Body of pancreas (tissue), 4 donors: ENCODE results near the gene ANKS1B. TPM values are rescaled to one million over a fixed set of nuclear protein-coding genes. Genes with fewer than 3 reads are reported as not detected.

Source experiments
- ATAC-seq: fragments of 150-250 bp; one replicate; pipeline ENCODE4 v1.9.1; 2016
- DNase-seq, 4 donors: peaks; one replicate each; pipeline ENCODE4 v3.0.0-alpha.2; 2019
- H3K27ac ChIP-seq, 4 donors: fragments of 200-600 bp; sonication (generic); 1 replicate in 3 of 4; 2 replicates in 1 of 4; pipeline versions ENCODE4 v1.5.1 to v1.6.1; 2016 to 2019; ENCODE audit warnings: mild to moderate bottlenecking in 1 of 4, mixed read lengths in 1 of 4, moderate library complexity in 1 of 4
- H3K27me3 ChIP-seq, 2 donors: fragments of 200-600 bp; sonication (generic); one replicate each; pipeline ENCODE4 v1.6.0; 2016; ENCODE audit warnings: mild to moderate bottlenecking in 1 of 2
- H3K36me3 ChIP-seq, 2 donors: fragments of 200-600 bp; sonication (generic); replicated peaks in 1 of 2; 2 replicates each; pipeline ENCODE4 v1.5.1; 2016; ENCODE audit warnings: low read depth in 2 of 2; ENCODE audit not compliant: insufficient read depth in 1 of 2
- H3K4me1 ChIP-seq: fragments of 200-600 bp; sonication (generic); one replicate; pipeline ENCODE4 v1.6.0; 2016
- H3K4me3 ChIP-seq, 2 donors: fragments of 200-600 bp; sonication (generic); 1 replicate in 1 of 2; 2 replicates in 1 of 2; pipeline ENCODE4 v1.5.1; 2016 to 2019
- H3K9me3 ChIP-seq, 3 donors: fragments of 200-600 bp; sonication (generic); 1 replicate in 2 of 3; 2 replicates in 1 of 3; pipeline ENCODE4 v1.5.1; 2016
- POLR2A ChIP-seq, 3 donors: fragments of 450-650 bp; IDR thresholded peaks; one replicate each; pipeline ENCODE4 v1.6.1; 2016; ENCODE audit warnings: antibody characterized with exemption in 3 of 3, mild to moderate bottlenecking in 2 of 3
- WGBS, 2 donors: methylation state at CpG; one replicate each; pipeline ENCODE4 v1.1.5; 2017; 5-methylcytosine and 5-hydroxymethylcytosine counted together
- intact Hi-C: fragments of 100-400 bp; cut with DNase I; formaldehyde crosslinking; loops from one replicate; pipeline ENCODE4 v1.15.1; 2023
- total RNA-seq, 2 donors: library from RNA; depleted of rRNA; stranded (reverse); fragments of >200 nt; gene quantifications; one replicate each; pipeline ENCODE4 v1.1.0, GENCODE V29; 2016
- TF ChIP-seq, protein P1 (sequence below), 7 experiments: fragments of 450-650 bp in 4 of 7; fragments of 200-600 bp in 3 of 7; sonication (generic) in 3 of 7; IDR thresholded peaks; one replicate each; pipeline ENCODE4 v1.5.1; 2016 to 2019; ENCODE audit warnings: antibody characterized with exemption in 7 of 7

ANKS1B gene
- total RNA-seq, 2 donors from 2014 or later: 2.1 to 10.2 TPM

DNA sequence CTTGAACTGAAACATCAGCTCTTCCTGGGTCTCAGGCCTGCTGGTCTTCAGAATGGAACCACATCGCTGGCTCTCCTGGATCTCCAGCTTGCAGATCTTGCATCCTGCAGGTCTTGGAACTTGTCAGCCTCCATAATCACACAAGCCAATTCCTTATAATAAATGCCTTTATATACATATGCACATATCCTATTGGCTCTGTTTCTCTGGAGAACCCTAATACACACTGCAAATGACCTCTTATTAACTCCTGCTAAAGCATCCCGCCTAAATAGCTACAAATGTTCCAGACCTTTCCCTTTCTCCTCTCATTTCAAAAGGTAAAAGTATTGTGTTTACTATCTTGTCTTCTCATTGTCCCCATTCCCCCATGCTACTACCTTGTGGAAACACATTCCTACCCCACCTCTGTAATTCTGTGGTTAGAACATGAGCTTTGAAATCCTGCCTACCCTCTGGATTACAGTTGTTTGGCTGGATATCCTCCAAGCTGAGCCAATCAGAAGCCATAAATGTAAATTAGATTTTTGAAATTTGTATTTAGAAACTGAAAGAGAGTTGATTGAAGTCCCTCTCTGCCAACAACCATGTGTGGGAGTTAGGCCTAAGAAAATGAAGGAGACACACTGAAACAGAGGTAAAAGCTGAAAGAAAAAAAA is 58.1 kb downstream of the ANKS1B start:
- ATAC-seq (no peak), DNase-seq (no peak)
- Histone ChIP-seq H3K4me3 (no peak overlapping the region), H3K27me3 (no peaks in the 10 kb centered on the region), H3K36me3 (no peaks in the 10 kb centered on the region), H3K27ac (no peak overlapping the region), H3K9me3 (no peaks in the 10 kb centered on the region), H3K4me1 (no peaks in the 10 kb centered on the region)
- 80 to 83% methylated on average over 2 of the region's 2 CpGs for WGBS, 2 donors
- intact Hi-C loops: no loop called here
- no peak for TF ChIP-seq POLR2A (IDR thresholded peaks at IDR 0.05)
- TF ChIP-seq, protein P1, sequence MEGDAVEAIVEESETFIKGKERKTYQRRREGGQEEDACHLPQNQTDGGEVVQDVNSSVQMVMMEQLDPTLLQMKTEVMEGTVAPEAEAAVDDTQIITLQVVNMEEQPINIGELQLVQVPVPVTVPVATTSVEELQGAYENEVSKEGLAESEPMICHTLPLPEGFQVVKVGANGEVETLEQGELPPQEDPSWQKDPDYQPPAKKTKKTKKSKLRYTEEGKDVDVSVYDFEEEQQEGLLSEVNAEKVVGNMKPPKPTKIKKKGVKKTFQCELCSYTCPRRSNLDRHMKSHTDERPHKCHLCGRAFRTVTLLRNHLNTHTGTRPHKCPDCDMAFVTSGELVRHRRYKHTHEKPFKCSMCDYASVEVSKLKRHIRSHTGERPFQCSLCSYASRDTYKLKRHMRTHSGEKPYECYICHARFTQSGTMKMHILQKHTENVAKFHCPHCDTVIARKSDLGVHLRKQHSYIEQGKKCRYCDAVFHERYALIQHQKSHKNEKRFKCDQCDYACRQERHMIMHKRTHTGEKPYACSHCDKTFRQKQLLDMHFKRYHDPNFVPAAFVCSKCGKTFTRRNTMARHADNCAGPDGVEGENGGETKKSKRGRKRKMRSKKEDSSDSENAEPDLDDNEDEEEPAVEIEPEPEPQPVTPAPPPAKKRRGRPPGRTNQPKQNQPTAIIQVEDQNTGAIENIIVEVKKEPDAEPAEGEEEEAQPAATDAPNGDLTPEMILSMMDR (IDR thresholded peaks at IDR 0.05): no peak

DNA sequence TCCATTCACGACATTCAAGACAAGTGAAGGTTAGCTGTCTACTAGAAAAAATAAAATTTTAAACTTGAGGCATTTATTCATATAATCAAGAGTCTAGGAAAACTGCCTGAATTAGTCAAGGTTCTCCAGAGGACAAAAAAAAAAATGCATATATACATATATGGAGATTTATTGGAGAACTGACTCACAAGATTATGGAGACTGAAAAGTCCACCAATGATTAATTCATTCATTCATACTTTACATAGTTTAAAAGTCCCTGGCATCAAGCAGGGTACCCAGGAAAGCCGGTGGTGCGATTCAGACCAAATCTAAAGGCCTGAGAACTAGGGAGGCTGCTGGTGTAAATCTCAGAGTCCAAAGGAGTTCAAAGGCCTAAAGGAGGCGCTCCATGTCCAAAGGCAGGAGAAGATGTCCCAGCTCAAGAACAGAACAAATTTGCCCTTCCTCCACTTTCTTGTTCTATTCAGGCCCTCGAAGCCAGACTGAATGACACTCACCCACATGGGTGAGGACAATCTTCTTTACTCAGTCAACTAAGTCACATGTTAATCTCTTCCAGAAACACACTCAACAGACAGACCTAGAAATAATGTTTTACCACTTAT is 64.3 kb downstream of the ANKS1B start:
- ATAC-seq: no peak
- 73 to 83% methylated on average over 5 of the region's 5 CpGs for WGBS, 2 donors
- no peak for DNase-seq

DNA sequence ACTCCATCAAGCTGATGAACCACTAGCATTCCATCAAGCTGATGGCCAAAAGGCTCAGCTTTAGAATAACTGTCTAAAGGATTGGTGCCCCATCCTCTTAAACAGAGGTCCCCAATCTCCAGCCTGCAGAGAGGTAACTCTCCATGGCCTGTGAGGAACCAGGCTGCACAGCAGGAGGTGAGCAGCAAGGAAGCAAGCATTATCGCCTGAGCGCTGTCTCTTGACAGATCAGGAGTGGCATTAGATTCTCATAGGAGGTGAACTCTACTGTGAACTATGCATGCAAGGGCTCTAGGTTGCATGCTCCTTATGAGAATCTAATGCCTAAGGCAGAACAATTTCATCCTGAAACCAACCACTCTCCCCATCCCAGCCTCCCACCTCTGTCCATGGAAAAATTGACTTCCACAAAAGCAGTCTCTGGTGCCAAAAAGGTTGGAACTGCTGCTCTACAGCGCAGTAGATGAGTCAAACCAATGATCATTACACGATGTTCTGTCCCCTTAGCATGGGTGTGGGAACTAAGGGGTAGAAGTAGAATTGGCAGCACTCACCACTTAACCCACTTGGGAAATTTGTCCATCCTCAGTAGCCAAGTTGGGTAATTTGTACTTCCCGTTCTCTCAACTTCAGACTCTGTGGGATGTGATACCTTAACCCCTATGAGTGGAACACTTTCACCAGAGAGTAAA is 66.9 kb downstream of the ANKS1B start:
- Histone ChIP-seq H3K27ac (no peak overlapping the region), H3K27me3 (no peaks in the 10 kb centered on the region), H3K36me3 (no peaks in the 10 kb centered on the region), H3K4me1 (no peaks in the 10 kb centered on the region), H3K9me3 (no peaks in the 10 kb centered on the region), H3K4me3 (no peak overlapping the region)
- intact Hi-C loops: no loop called here
- ATAC-seq (peak; percentile 40), DNase-seq (peak in 1 of 4 donors; percentile 20)
- TF ChIP-seq POLR2A (IDR thresholded peaks at IDR 0.05): no peak
- TF ChIP-seq, protein P1 (IDR thresholded peaks at IDR 0.05): no peak
- 85 to 92% methylated on average over 5 of the region's 5 CpGs for WGBS, 2 donors

More for the DNA sequence above, 64.3 kb downstream of the ANKS1B start:
- no peaks in the 10 kb centered on the region for H3K9me3 ChIP-seq
- intact Hi-C loops: no loop called here
- no peaks in the 10 kb centered on the region for H3K27me3 ChIP-seq
- no peak overlapping the region for H3K27ac ChIP-seq
- no peak overlapping the region for H3K4me3 ChIP-seq
- TF ChIP-seq, protein P1 (IDR thresholded peaks at IDR 0.05): no peak
- TF ChIP-seq POLR2A (IDR thresholded peaks at IDR 0.05): no peak
- H3K4me1 ChIP-seq: no peaks in the 10 kb centered on the region
- H3K36me3 ChIP-seq: no peaks in the 10 kb centered on the region

DNA sequence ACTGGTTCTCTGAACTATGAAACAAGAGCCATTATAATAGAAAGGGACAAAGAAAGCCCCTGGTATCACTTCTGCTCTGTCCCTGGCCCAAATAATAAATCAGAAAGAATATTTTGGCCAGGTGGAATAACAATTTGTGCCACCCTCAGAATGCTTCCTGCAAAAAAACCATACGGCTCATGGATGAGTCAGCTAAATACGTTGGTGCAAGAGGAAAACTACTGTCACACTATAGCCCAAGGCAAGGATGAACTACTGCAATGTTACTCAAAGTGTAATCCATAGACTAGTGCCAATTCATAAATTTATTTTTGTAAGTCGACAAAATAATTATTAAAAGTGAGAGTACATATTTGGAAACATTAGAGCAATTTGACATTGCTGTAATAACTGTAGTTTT is 68.2 kb downstream of the ANKS1B start:
- WGBS, 2 donors: 47 to 84% methylated on average over 3 of the region's 3 CpGs
- Histone ChIP-seq H3K4me3 (no peak overlapping the region), H3K36me3 (no peaks in the 10 kb centered on the region), H3K27ac (no peak overlapping the region), H3K27me3 (no peaks in the 10 kb centered on the region), H3K4me1 (no peaks in the 10 kb centered on the region), H3K9me3 (no peaks in the 10 kb centered on the region)
- ATAC-seq: no peak
- TF ChIP-seq POLR2A (IDR thresholded peaks at IDR 0.05): no peak
- TF ChIP-seq, protein P1 (IDR thresholded peaks at IDR 0.05): no peak
- DNase-seq: no peak
- intact Hi-C loops: no loop called here
